PC-3 (cell line): ENCODE data around the gene FBXO38. TPM values are rescaled to one million over a fixed set of nuclear protein-coding genes. Genes with fewer than 3 reads are reported as not detected.
A peak's percentile ranks its signal among the peaks of the same experiment; 100 is the strongest.

Experiments used
- ATAC-seq: fragments of 200-7000 bp; cut with Tn5 transposase; 2 replicates; pipeline ENCODE4 v1.9.1; 2020; ENCODE audit warnings: mild to moderate bottlenecking, moderate library complexity
- Bru-seq: library from RNA; stranded (reverse); fragments of 400-500 nt; gene quantifications from one replicate; lab custom pipeline; 2021; lab: Mats Ljungman, UMichigan
- BruChase-seq, 2 experiments: library from RNA; stranded (reverse); fragments of 400-500 nt; gene quantifications; one replicate each; lab custom pipeline; 2021; lab: Mats Ljungman, UMichigan
- BruUV-seq: library from RNA; stranded (reverse); fragments of 400-500 nt; replicated peaks from 2 replicates; lab custom pipeline; 2021; lab: Mats Ljungman, UMichigan
- CTCF ChIA-PET: fragments of 300-600 bp; sonication (Branson Sonifier 250); formaldehyde crosslinking; loops from one replicate; lab custom pipeline; 2022; ENCODE audit warnings: antibody characterized with exemption; lab: Charles Lee
- POLR2A ChIA-PET: fragments of 300-600 bp; sonication (Branson Sonifier 250); formaldehyde crosslinking; loops from one replicate; lab custom pipeline; 2022; ENCODE audit warnings: antibody characterized with exemption; ENCODE audit not compliant: unreplicated experiment; lab: Charles Lee
- DNase-seq: peaks from one replicate; pipeline ENCODE4 v3.0.0-alpha.2; 2015
- H2AFZ ChIP-seq: fragments of 300-600 bp; sonication (generic); 2 replicates; pipeline ENCODE4 v1.6.0; 2016; ENCODE audit warnings: antibody characterized with exemption, low read length
- H3F3A ChIP-seq: fragments of 300-600 bp; sonication (generic); one replicate; pipeline ENCODE4 v1.6.0; 2017; ENCODE audit warnings: antibody characterized with exemption, low read length, control low read depth, mild to moderate bottlenecking; ENCODE audit not compliant: unreplicated experiment
- H3K27ac ChIP-seq: fragments of 300-600 bp; sonication (generic); 2 replicates; pipeline ENCODE4 v1.5.1; 2016; ENCODE audit warnings: mild to moderate bottlenecking, low read length
- H3K27me3 ChIP-seq: fragments of 300-600 bp; sonication (generic); 2 replicates; pipeline ENCODE4 v1.6.1; 2016; ENCODE audit warnings: low read length, mixed read lengths
- H3K36me3 ChIP-seq: fragments of 300-600 bp; sonication (generic); 2 replicates; pipeline ENCODE4 v1.6.1; 2016; ENCODE audit warnings: low read depth, mixed run types, low read length, mixed read lengths
- H3K4me1 ChIP-seq: fragments of 300-600 bp; sonication (generic); 2 replicates; pipeline ENCODE4 v1.5.1; 2016; ENCODE audit warnings: low read length; ENCODE audit not compliant: insufficient read depth
- H3K4me2 ChIP-seq: fragments of 300-600 bp; sonication (generic); 2 replicates; pipeline ENCODE4 v1.6.0; 2016; ENCODE audit warnings: low read length
- H3K4me3 ChIP-seq: fragments of 300-600 bp; sonication (generic); 2 replicates; pipeline ENCODE4 v1.5.1; 2016; ENCODE audit warnings: mild to moderate bottlenecking, low read length, mixed read lengths
- H3K79me2 ChIP-seq: fragments of 300-600 bp; sonication (generic); 2 replicates; pipeline ENCODE4 v1.6.1; 2017; ENCODE audit warnings: low read length, mixed read lengths
- H3K9ac ChIP-seq: fragments of 300-600 bp; sonication (generic); 2 replicates; pipeline ENCODE4 v1.6.0; 2016; ENCODE audit warnings: mild to moderate bottlenecking, low read length
- H3K9me2 ChIP-seq: fragments of 300-600 bp; sonication (generic); replicated peaks from 2 replicates; pipeline ENCODE4 v1.6.1; 2016; ENCODE audit warnings: mixed run types, low read length, mixed read lengths
- H3K9me3 ChIP-seq: fragments of 300-600 bp; sonication (generic); 2 replicates; pipeline ENCODE4 v1.6.1; 2016; ENCODE audit warnings: low read length, mixed read lengths
- H4K20me1 ChIP-seq: fragments of 300-600 bp; sonication (generic); 2 replicates; pipeline ENCODE4 v1.6.1; 2016; ENCODE audit warnings: low read length, mixed read lengths
- EZH2 ChIP-seq: fragments of 300-600 bp; sonication (generic); IDR thresholded peaks from one replicate; pipeline ENCODE4 v1.6.1; 2017; ENCODE audit warnings: antibody characterized with exemption, mild to moderate bottlenecking, low read length; ENCODE audit not compliant: unreplicated experiment
- EZH2phosphoT487 ChIP-seq: fragments of 300-600 bp; sonication (generic); IDR thresholded peaks from 2 replicates; pipeline ENCODE4 v1.6.1; 2018; ENCODE audit warnings: mild to moderate bottlenecking, antibody characterized with exemption, low read length, borderline replicate concordance
- intact Hi-C: fragments of 100-400 bp; cut with micrococcal nuclease; formaldehyde crosslinking; loops from 2 replicates; pipeline ENCODE4 v1.9.0; 2023
- long read RNA-seq: library from polyadenylated mRNA; unstranded; transcript quantifications from one replicate; pipeline ENCODE4 v2.0.0, GENCODE V29; 2021; ENCODE audit not compliant: unreplicated experiment
- total RNA-seq: library from RNA; depleted of rRNA; stranded (reverse); fragments of >200 nt; gene quantifications from 2 replicates; pipeline ENCODE4 v1.2.3, GENCODE V29; 2014; rRNA removed
- TF ChIP-seq, protein P1 (sequence below): fragments of 300-600 bp; sonication (generic); conservative IDR thresholded peaks from 2 replicates; pipeline ENCODE4 v1.5.1; 2017; ENCODE audit warnings: antibody characterized with exemption, low read depth, mild to moderate bottlenecking, low read length

Gene FBXO38, protein sequence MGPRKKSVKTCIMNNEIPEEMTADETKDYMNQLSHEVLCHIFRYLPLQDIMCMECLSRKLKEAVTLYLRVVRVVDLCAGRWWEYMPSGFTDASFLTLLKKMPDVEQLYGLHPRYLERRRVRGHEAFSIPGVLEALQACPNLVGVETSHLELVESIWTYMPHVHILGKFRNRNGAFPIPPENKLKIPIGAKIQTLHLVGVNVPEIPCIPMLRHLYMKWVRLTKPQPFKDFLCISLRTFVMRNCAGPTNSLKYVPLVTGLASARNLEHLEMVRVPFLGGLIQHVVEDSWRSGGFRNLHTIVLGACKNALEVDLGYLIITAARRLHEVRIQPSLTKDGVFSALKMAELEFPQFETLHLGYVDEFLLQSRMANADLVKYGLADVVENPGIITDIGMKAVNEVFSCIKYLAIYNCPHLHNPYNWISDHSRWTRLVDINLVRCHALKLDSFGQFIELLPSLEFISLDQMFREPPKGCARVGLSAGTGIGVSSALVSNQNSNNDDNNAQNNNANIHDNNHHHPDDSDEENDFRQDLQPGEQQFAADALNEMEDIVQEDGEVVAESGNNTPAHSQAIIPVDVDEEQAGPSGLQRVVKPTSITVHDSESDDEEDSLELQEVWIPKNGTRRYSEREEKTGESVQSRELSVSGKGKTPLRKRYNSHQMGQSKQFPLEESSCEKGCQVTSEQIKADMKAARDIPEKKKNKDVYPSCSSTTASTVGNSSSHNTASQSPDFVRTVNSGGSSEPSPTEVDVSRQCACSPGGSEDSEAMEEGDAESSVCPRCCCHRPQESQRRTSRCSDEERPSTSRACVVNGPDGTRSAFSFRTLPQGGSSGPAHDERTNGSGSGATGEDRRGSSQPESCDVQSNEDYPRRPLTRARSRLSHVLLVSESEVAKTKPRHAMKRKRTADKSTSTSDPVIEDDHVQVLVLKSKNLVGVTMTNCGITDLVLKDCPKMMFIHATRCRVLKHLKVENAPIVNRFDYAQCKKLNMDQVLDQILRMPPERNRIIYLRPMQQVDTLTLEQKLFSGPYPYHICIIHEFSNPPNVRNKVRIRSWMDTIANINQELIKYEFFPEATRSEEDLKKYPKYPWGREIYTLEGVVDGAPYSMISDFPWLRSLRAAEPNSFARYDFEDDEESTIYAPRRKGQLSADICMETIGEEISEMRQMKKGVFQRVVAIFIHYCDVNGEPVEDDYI
- total RNA-seq (42.7 and 52.3 TPM in 2 replicates), Bru-seq, nascent RNA (percentile 92 among the genes with signal in this experiment), BruChase-seq, experiment 1, labeled RNA remaining after a 6-hour chase (percentile 88 among the genes with signal in this experiment), BruChase-seq, experiment 2, labeled RNA remaining after a 2-hour chase (percentile 92 among the genes with signal in this experiment)
- long read RNA-seq, full-length matches to known transcripts = 19 of 52 reads
- long read RNA-seq, partial matches to known transcripts = 21 of 52 reads
- long read RNA-seq, other reads (novel, unspliced or antisense) = 12 of 52 reads

DNA sequence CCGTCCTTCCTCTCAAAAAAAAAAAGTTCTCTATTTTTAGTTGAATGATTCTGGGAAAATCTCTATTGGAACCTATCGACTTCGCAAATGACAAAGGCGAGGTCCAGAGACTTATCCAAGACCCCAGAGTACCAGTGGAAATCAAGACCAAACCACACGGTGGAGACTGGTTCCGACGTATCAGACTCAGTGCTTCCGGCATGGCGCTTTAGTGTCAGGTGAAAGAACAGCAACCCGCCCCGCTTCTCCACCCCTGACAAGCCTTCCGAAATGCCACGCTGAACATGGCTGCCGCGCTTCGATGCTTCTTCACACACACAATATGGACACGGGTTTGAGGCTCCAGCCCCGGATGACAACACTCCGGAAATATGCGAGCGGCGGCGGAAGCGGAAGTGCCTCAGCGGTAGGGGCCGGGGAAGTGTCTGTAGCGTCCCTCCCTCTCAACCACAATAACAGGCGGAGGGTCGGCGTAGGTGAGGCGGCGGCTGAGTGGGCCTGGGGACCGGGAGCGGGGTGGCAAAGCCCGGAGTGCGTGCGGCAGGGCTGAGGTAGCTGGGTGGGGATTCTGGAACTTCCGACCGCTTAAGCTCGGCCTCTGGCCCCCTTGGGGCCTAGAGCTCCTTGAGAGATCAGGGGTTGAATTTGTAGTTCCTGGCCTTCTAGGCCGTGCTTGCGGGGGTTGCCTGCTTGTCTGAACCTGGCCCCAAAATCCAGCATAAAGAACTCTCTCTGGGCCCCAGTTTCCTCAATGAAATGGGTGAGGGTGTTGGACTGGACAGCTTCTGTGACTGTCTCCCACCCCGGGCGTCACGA, at the start of gene FBXO38:
FBXO38 (plus strand) TSS at position 395 of the 816 bp plus-strand sequence. CDS start 10,819 bp downstream, outside the sequence.
- TF ChIP-seq, protein P1, sequence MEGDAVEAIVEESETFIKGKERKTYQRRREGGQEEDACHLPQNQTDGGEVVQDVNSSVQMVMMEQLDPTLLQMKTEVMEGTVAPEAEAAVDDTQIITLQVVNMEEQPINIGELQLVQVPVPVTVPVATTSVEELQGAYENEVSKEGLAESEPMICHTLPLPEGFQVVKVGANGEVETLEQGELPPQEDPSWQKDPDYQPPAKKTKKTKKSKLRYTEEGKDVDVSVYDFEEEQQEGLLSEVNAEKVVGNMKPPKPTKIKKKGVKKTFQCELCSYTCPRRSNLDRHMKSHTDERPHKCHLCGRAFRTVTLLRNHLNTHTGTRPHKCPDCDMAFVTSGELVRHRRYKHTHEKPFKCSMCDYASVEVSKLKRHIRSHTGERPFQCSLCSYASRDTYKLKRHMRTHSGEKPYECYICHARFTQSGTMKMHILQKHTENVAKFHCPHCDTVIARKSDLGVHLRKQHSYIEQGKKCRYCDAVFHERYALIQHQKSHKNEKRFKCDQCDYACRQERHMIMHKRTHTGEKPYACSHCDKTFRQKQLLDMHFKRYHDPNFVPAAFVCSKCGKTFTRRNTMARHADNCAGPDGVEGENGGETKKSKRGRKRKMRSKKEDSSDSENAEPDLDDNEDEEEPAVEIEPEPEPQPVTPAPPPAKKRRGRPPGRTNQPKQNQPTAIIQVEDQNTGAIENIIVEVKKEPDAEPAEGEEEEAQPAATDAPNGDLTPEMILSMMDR = peak; percentile 37; the same call in 1 of the 2 replicates
- no peak for TF ChIP-seq EZH2phosphoT487
- H3K4me2 ChIP-seq = peak within 1 kb of the TSS; percentile 98
- no TSS peak for BruUV-seq
- intact Hi-C loops = no loop called here
- peak; percentile 99 for DNase-seq
- peaks cover 43% of the 10 kb centered on the region for H3K4me1 ChIP-seq
- no peaks in the 10 kb centered on the region for H3K9me3 ChIP-seq
- H2AFZ ChIP-seq = peak within 1 kb of the TSS; percentile 91
- peak within 1 kb of the TSS; percentile 56 for H3K27ac ChIP-seq
- ChIA-PET CTCF (interaction anchor here (0.7 kb wide), 1 partner anchor 15 kb away, joined by 3 read pairs; no protein-coding TSS in a partner anchor), POLR2A (no interaction called here)
- no peaks in the 10 kb centered on the region for H4K20me1 ChIP-seq
- H3K79me2 ChIP-seq = peaks cover 57% of the 10 kb centered on the region
- peak; percentile 92 for ATAC-seq
- peaks cover 2% of the 10 kb centered on the region; the same call in 1 of the 2 replicates for H3K36me3 ChIP-seq
- H3K27me3 ChIP-seq = no peaks in the 10 kb centered on the region
- no peaks in the 10 kb centered on the region for H3F3A ChIP-seq
- peak within 1 kb of the TSS; percentile 95 for H3K9ac ChIP-seq
- no peaks in the 10 kb centered on the region for H3K9me2 ChIP-seq
- H3K4me3 ChIP-seq = peak within 1 kb of the TSS; percentile 91

- Histone ChIP-seq H3K27ac (peak within 1 kb of the TSS; percentile 59), H3K9me2 (no peaks in the 10 kb centered on the region), H3K9me3 (no peaks in the 10 kb centered on the region), H3K4me3 (no peak within 1 kb of the TSS), H3K36me3 (no peaks in the 10 kb centered on the region), H3K4me2 (0 out of 2 replicates have a peak within 1 kb of the TSS, but pooled peaks have one; percentile 36), H3K27me3 (no peaks in the 10 kb centered on the region), H4K20me1 (no peaks in the 10 kb centered on the region), H3K9ac (no peak within 1 kb of the TSS), H3K4me1 (peaks cover 19% of the 10 kb centered on the region), H2AFZ (no peak within 1 kb of the TSS), H3F3A (peaks cover 3% of the 10 kb centered on the region), H3K79me2 (no peaks in the 10 kb centered on the region)
- BruUV-seq = no TSS peak
- TF ChIP-seq EZH2 (no peak), EZH2phosphoT487 (no peak)
- TF ChIP-seq, protein P1 = no peak
- DNase-seq (no peak), ATAC-seq (no peak)
- POLR2A ChIA-PET = interaction anchor here (0.6 kb wide), 1 partner anchor 169 kb away, joined by 4 read pairs; no protein-coding TSS in a partner anchor
- intact Hi-C loops = no loop called here
- CTCF ChIA-PET = no interaction called here
Observed at GRCh38 chr5:148335259-148335658, 48.5 kb upstream of the FBXO38 start, which contains the start of gene SPINK9. Gene SPINK9, plus strand, starts transcription at chr5:148335559. Its CDS starts 55 bp downstream, at chr5:148335614.
